GM12892 (cell line): Measurements from ENCODE around the gene DOCK6.

ENCODE experiments used
- POLR2A ChIP-seq: IDR thresholded peaks from 2 replicates; pipeline ENCODE4 v1.6.1; 2011; ENCODE audit warnings: low read depth, low read length, control low read depth
- POLR2AphosphoS5 ChIP-seq: IDR thresholded peaks from 2 replicates; pipeline ENCODE4 v1.6.1; 2011; ENCODE audit warnings: low read depth, low read length, control low read depth

- TF ChIP-seq POLR2AphosphoS5 (no peak), POLR2A (no peak)
Measured at GRCh38 chr19:11265785-11266236, 3.5 kb upstream of the DOCK6 start.
